Epidermal melanocyte (primary cell): ENCODE measurements around the gene PTPRN2.
"Not testable (repeated sequence)": the region's sequence is repeated elsewhere in the genome, so short reads cannot be mapped to it uniquely, and the experiment has no call there.

ENCODE experiments used
- DNase-seq: peaks from one replicate; pipeline ENCODE4 v3.0.0; 2011; ENCODE audit warnings: low spot score; ENCODE audit not compliant: insufficient read length

Gene PTPRN2

GRCh38 chr7:158257516-158258410, 329.9 kb downstream of the PTPRN2 start:
- DNase-seq = no peak

GRCh38 chr7:158257001-158257400, 330.6 kb downstream of the PTPRN2 start:
- DNase-seq = no peak

- no peak for DNase-seq
Measured at GRCh38 chr7:158256091-158256816, 331.4 kb downstream of the PTPRN2 start.

GRCh38 chr7:158255558-158255957, 332.1 kb downstream of the PTPRN2 start:
- no peak for DNase-seq

GRCh38 chr7:158255156-158255555, 332.5 kb downstream of the PTPRN2 start:
- DNase-seq = no peak

GRCh38 chr7:158253670-158254045, 334.0 kb downstream of the PTPRN2 start:
- DNase-seq = not testable (repeated sequence)

- no peak for DNase-seq
Measured at GRCh38 chr7:158252837-158253669, 334.6 kb downstream of the PTPRN2 start.

- no peak for DNase-seq
Measured at GRCh38 chr7:158252081-158252836, 335.4 kb downstream of the PTPRN2 start.

GRCh38 chr7:158251061-158251965, 336.3 kb downstream of the PTPRN2 start:
- DNase-seq = no peak

GRCh38 chr7:158249692-158250091, 337.9 kb downstream of the PTPRN2 start:
- DNase-seq = no peak

GRCh38 chr7:158248816-158249215, 338.8 kb downstream of the PTPRN2 start:
- no peak for DNase-seq

- DNase-seq = no peak
Measured at GRCh38 chr7:158247758-158248487, 339.7 kb downstream of the PTPRN2 start.

GRCh38 chr7:158246960-158247673, 340.5 kb downstream of the PTPRN2 start:
- DNase-seq = no peak

- DNase-seq = no peak
Measured at GRCh38 chr7:158246272-158246959, 341.2 kb downstream of the PTPRN2 start.

GRCh38 chr7:158245724-158246041, 341.9 kb downstream of the PTPRN2 start:
- DNase-seq = no peak

- DNase-seq = no peak
Measured at GRCh38 chr7:158244873-158245723, 342.5 kb downstream of the PTPRN2 start.

GRCh38 chr7:158244430-158244829, 343.2 kb downstream of the PTPRN2 start:
- DNase-seq = no peak
